Stimulated activated CD8-positive, alpha-beta memory T cell treated with anti-CD3 and anti-CD28 coated beads, Interleukin-15, amount 100 ng/mL, for 1 hour (primary cell): ENCODE results near the gene RPS6KA3.

ENCODE experiments used
- DNase-seq: peaks from one replicate; pipeline ENCODE4 v3.0.0-alpha.2; 2020; ENCODE audit warnings: low read depth

The RPS6KA3 gene

GRCh38 chrX:20266810-20267606 lies at the start of gene RPS6KA3:
TSS of gene RPS6KA3 (minus strand) at chrX:20266909. CDS start at chrX:20266632, 277 bp downstream.
- peak; percentile 75 for DNase-seq

GRCh38 chrX:20315140-20315539 lies 48.4 kb upstream of the RPS6KA3 start:
- DNase-seq: no peak

- DNase-seq: no peak
Observed at GRCh38 chrX:20313899-20314298, 47.2 kb upstream of the RPS6KA3 start.

- no peak for DNase-seq
Observed at GRCh38 chrX:20312018-20312417, 45.3 kb upstream of the RPS6KA3 start.

- no peak for DNase-seq
Observed at GRCh38 chrX:20311505-20311904, 44.8 kb upstream of the RPS6KA3 start.

GRCh38 chrX:20309806-20310205 lies 43.1 kb upstream of the RPS6KA3 start:
- DNase-seq: no peak

GRCh38 chrX:20306668-20307067 lies 40.0 kb upstream of the RPS6KA3 start:
- DNase-seq: no peak

GRCh38 chrX:20300822-20301221 lies 34.1 kb upstream of the RPS6KA3 start:
- no peak for DNase-seq

- no peak for DNase-seq
Observed at GRCh38 chrX:20294957-20295356, 28.2 kb upstream of the RPS6KA3 start.

GRCh38 chrX:20294284-20294683 lies 27.6 kb upstream of the RPS6KA3 start:
- DNase-seq: no peak

- no peak for DNase-seq
Observed at GRCh38 chrX:20285511-20285910, 18.8 kb upstream of the RPS6KA3 start.

- DNase-seq: no peak
Observed at GRCh38 chrX:20284992-20285391, 18.3 kb upstream of the RPS6KA3 start.

- no peak for DNase-seq
Observed at GRCh38 chrX:20284444-20284843, 17.7 kb upstream of the RPS6KA3 start.

- DNase-seq: no peak
Observed at GRCh38 chrX:20280938-20281337, 14.2 kb upstream of the RPS6KA3 start.

GRCh38 chrX:20274121-20274520 lies 7.4 kb upstream of the RPS6KA3 start:
- no peak for DNase-seq

- DNase-seq: no peak
Observed at GRCh38 chrX:20271730-20272129, 5.0 kb upstream of the RPS6KA3 start.

GRCh38 chrX:20271186-20271585 lies 4.5 kb upstream of the RPS6KA3 start:
- DNase-seq: no peak

- no peak for DNase-seq
Observed at GRCh38 chrX:20270562-20270890, 3.8 kb upstream of the RPS6KA3 start.

GRCh38 chrX:20269848-20270561 lies 3.3 kb upstream of the RPS6KA3 start:
- DNase-seq: no peak

GRCh38 chrX:20267931-20268701 lies 1.4 kb upstream of the RPS6KA3 start:
- DNase-seq: no peak

- no peak for DNase-seq
Observed at GRCh38 chrX:20267607-20267930, 860 bp upstream of the RPS6KA3 start.

- DNase-seq: no peak
Observed at GRCh38 chrX:20265726-20266681, 705 bp downstream of the RPS6KA3 start.
